ENCODE measurements around the gene ERC1. TPM values are rescaled to one million over a fixed set of nuclear protein-coding genes. Genes with fewer than 3 reads are reported as not detected.

The ERC1 gene
- total RNA-seq, 1 experiment from 2014 or later: 40.4 TPM

GRCh38 chr12:949453-950191 is 41.4 kb upstream of the ERC1 start, which contains the start of gene RAD52:
Gene RAD52, minus strand, starts transcription at chr12:949694. Its CDS starts 16,636 bp downstream, at chr12:933058.
- TF ChIP-seq POLR2AphosphoS5 (IDR thresholded peaks at IDR 0.05; ENCODE audit: low read depth, low read length): peak; percentile 80
- TF ChIP-seq, protein P1, sequence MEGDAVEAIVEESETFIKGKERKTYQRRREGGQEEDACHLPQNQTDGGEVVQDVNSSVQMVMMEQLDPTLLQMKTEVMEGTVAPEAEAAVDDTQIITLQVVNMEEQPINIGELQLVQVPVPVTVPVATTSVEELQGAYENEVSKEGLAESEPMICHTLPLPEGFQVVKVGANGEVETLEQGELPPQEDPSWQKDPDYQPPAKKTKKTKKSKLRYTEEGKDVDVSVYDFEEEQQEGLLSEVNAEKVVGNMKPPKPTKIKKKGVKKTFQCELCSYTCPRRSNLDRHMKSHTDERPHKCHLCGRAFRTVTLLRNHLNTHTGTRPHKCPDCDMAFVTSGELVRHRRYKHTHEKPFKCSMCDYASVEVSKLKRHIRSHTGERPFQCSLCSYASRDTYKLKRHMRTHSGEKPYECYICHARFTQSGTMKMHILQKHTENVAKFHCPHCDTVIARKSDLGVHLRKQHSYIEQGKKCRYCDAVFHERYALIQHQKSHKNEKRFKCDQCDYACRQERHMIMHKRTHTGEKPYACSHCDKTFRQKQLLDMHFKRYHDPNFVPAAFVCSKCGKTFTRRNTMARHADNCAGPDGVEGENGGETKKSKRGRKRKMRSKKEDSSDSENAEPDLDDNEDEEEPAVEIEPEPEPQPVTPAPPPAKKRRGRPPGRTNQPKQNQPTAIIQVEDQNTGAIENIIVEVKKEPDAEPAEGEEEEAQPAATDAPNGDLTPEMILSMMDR (IDR thresholded peaks at IDR 0.05): peak; percentile 95
- no peak for TF ChIP-seq SIN3A (IDR thresholded peaks at IDR 0.05; ENCODE audit: borderline replicate concordance, insufficient read depth, low read depth, low read length)
- TF ChIP-seq, protein P2, sequence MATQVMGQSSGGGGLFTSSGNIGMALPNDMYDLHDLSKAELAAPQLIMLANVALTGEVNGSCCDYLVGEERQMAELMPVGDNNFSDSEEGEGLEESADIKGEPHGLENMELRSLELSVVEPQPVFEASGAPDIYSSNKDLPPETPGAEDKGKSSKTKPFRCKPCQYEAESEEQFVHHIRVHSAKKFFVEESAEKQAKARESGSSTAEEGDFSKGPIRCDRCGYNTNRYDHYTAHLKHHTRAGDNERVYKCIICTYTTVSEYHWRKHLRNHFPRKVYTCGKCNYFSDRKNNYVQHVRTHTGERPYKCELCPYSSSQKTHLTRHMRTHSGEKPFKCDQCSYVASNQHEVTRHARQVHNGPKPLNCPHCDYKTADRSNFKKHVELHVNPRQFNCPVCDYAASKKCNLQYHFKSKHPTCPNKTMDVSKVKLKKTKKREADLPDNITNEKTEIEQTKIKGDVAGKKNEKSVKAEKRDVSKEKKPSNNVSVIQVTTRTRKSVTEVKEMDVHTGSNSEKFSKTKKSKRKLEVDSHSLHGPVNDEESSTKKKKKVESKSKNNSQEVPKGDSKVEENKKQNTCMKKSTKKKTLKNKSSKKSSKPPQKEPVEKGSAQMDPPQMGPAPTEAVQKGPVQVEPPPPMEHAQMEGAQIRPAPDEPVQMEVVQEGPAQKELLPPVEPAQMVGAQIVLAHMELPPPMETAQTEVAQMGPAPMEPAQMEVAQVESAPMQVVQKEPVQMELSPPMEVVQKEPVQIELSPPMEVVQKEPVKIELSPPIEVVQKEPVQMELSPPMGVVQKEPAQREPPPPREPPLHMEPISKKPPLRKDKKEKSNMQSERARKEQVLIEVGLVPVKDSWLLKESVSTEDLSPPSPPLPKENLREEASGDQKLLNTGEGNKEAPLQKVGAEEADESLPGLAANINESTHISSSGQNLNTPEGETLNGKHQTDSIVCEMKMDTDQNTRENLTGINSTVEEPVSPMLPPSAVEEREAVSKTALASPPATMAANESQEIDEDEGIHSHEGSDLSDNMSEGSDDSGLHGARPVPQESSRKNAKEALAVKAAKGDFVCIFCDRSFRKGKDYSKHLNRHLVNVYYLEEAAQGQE (IDR thresholded peaks at IDR 0.05; ENCODE audit: insufficient read depth in 1 of 2, low read depth in 2 of 2, low read length in 1 of 2): no peak; a peak in 1 of 4 replicates
- peak; percentile 55; the same call in 1 of the 2 replicates for TF ChIP-seq TCF7L2 (IDR thresholded peaks at IDR 0.05; ENCODE audit: low read depth, low read length)
- Histone ChIP-seq H3K4me1 (ENCODE audit: control insufficient read depth, insufficient read depth, low read length) (peaks cover 12% of the 10 kb centered on the region; the same call in 1 of the 2 replicates), H3K9me3 (ENCODE audit: control insufficient read depth, insufficient read depth, low read depth, low read length) (no peaks in the 10 kb centered on the region), H3K4me3 (ENCODE audit: low read depth in 2 of 2, low read length in 2 of 2) (peak within 1 kb of the TSS; percentile 71 to 84), H3K27me3 (ENCODE audit: control insufficient read depth, insufficient read depth, low read length) (no peaks in the 10 kb centered on the region), H3K36me3 (ENCODE audit: control insufficient read depth, insufficient read depth, low read length) (no peaks in the 10 kb centered on the region; the same call in 1 of the 2 replicates), H3K27ac (ENCODE audit: low read length) (peak within 1 kb of the TSS; percentile 91)
- in situ Hi-C loops (cut with HindIII; ENCODE audit: low pct_unique_long_range_greater_than_20kb, low sequenced_read_pairs): no loop called here
- BruUV-seq (replicated peaks): no TSS peak
- DNase-seq (ENCODE audit: low read depth, low spot score) (peak; percentile 88), ATAC-seq (peak; percentile 94)
- intact Hi-C loops (cut with micrococcal nuclease; ENCODE audit: unreplicated experiment): no loop called here
- POLR2A ChIA-PET: interaction anchor here (0.7 kb wide), 1 partner anchor 198 kb away, joined by 3 read pairs; no protein-coding TSS in a partner anchor
- CTCF ChIA-PET: interaction anchor here (0.9 to 1.0 kb wide), 2 partner anchors 143 to 373 kb away, joined by 3 to 14 read pairs; no protein-coding TSS in a partner anchor

GRCh38 chr12:951176-951575 is 39.8 kb upstream of the ERC1 start:
- BruUV-seq (replicated peaks): no TSS peak
- Histone ChIP-seq H3K4me1 (ENCODE audit: control insufficient read depth, insufficient read depth, low read length) (peaks cover 12% of the 10 kb centered on the region; the same call in 1 of the 2 replicates), H3K9me3 (ENCODE audit: control insufficient read depth, insufficient read depth, low read depth, low read length) (no peaks in the 10 kb centered on the region), H3K4me3 (ENCODE audit: low read depth in 2 of 2, low read length in 2 of 2) (no peak overlapping the region), H3K27ac (ENCODE audit: low read length) (no peak overlapping the region), H3K36me3 (ENCODE audit: control insufficient read depth, insufficient read depth, low read length) (no peaks in the 10 kb centered on the region; the same call in 1 of the 2 replicates), H3K27me3 (ENCODE audit: control insufficient read depth, insufficient read depth, low read length) (no peaks in the 10 kb centered on the region)
- ATAC-seq (no peak), DNase-seq (ENCODE audit: low read depth, low spot score) (no peak)
- in situ Hi-C loops (cut with HindIII; ENCODE audit: low pct_unique_long_range_greater_than_20kb, low sequenced_read_pairs): no loop called here
- TF ChIP-seq, protein P1 (IDR thresholded peaks at IDR 0.05): no peak
- TF ChIP-seq, protein P2 (IDR thresholded peaks at IDR 0.05; ENCODE audit: insufficient read depth in 1 of 2, low read depth in 2 of 2, low read length in 1 of 2): no peak
- TF ChIP-seq POLR2AphosphoS5 (IDR thresholded peaks at IDR 0.05; ENCODE audit: low read depth, low read length) (no peak), TCF7L2 (IDR thresholded peaks at IDR 0.05; ENCODE audit: low read depth, low read length) (no peak), SIN3A (IDR thresholded peaks at IDR 0.05; ENCODE audit: borderline replicate concordance, insufficient read depth, low read depth, low read length) (no peak)
- intact Hi-C loops (cut with micrococcal nuclease; ENCODE audit: unreplicated experiment): no loop called here
- POLR2A ChIA-PET: no interaction called here
- CTCF ChIA-PET: interaction anchor here (0.7 to 0.8 kb wide), 2 partner anchors 34 to 132 kb away, joined by 3 read pairs; no protein-coding TSS in a partner anchor
